H9 (cell line): ENCODE measurements around the gene HIRA. TPM values are rescaled to one million over a fixed set of nuclear protein-coding genes. Genes with fewer than 3 reads are reported as not detected.

Source experiments
- DNase-seq: peaks from one replicate; pipeline ENCODE4 v3.0.0-alpha.2; 2017
- H2AFZ ChIP-seq: one replicate; pipeline ENCODE4 v1.6.1; 2013; ENCODE audit warnings: mild to moderate bottlenecking, low read length, control low read depth, moderate library complexity
- H2AK5ac ChIP-seq: 2 replicates; pipeline ENCODE4 v1.6.1; 2013; ENCODE audit warnings: low read length, control low read depth, mixed read lengths; ENCODE audit not compliant: insufficient read length
- H2BK120ac ChIP-seq: one replicate; pipeline ENCODE4 v1.6.1; 2013; ENCODE audit warnings: low read depth, mild to moderate bottlenecking, low read length, control low read depth, inconsistent platforms; ENCODE audit not compliant: poor library complexity, severe bottlenecking
- H2BK12ac ChIP-seq: 2 replicates; pipeline ENCODE4 v1.6.1; 2013; ENCODE audit warnings: low read length, control low read depth, mixed read lengths, low read depth; ENCODE audit not compliant: insufficient read length
- H2BK15ac ChIP-seq: 2 replicates; pipeline ENCODE4 v1.6.1; 2013; ENCODE audit warnings: low read depth, low read length, control low read depth
- H2BK20ac ChIP-seq: one replicate; pipeline ENCODE4 v1.6.1; 2013; ENCODE audit warnings: low read depth, mild to moderate bottlenecking, low read length, control low read depth, inconsistent platforms; ENCODE audit not compliant: poor library complexity, severe bottlenecking
- H2BK5ac ChIP-seq: 2 replicates; pipeline ENCODE4 v1.6.1; 2013; ENCODE audit warnings: low read length, control low read depth, mixed read lengths; ENCODE audit not compliant: insufficient read length
- H3K14ac ChIP-seq: 2 replicates; pipeline ENCODE4 v1.6.1; 2013; ENCODE audit warnings: low read length, control low read depth; ENCODE audit not compliant: insufficient read depth
- H3K18ac ChIP-seq: 2 replicates; pipeline ENCODE4 v1.6.1; 2013; ENCODE audit warnings: low read depth, mild to moderate bottlenecking, mixed read lengths, low read length, control low read depth; ENCODE audit not compliant: insufficient read length
- H3K23ac ChIP-seq: 2 replicates; pipeline ENCODE4 v1.6.1; 2013; ENCODE audit warnings: low read length, control low read depth, mixed read lengths, low read depth; ENCODE audit not compliant: insufficient read length
- H3K23me2 ChIP-seq: 2 replicates; pipeline ENCODE4 v1.6.1; 2013; ENCODE audit warnings: low read depth, mild to moderate bottlenecking, mixed read lengths, low read length, control low read depth; ENCODE audit not compliant: insufficient read length, poor library complexity, severe bottlenecking
- H3K27ac ChIP-seq: 2 replicates; pipeline ENCODE4 v1.5.1; 2013; ENCODE audit warnings: low read length, control low read depth, mixed read lengths, low read depth; ENCODE audit not compliant: insufficient read length
- H3K27me3 ChIP-seq: 2 replicates; pipeline ENCODE4 v1.6.1; 2013; ENCODE audit warnings: low read length, control low read depth, inconsistent platforms; ENCODE audit not compliant: insufficient read depth
- H3K4ac ChIP-seq: 2 replicates; pipeline ENCODE4 v1.6.1; 2013; ENCODE audit warnings: low read depth, mild to moderate bottlenecking, control low read depth, inconsistent platforms, low read length, moderate library complexity
- H3K4me1 ChIP-seq: 2 replicates; pipeline ENCODE4 v1.6.1; 2013; ENCODE audit warnings: low read length, control low read depth, inconsistent platforms; ENCODE audit not compliant: insufficient read depth
- H3K4me2 ChIP-seq: 2 replicates; pipeline ENCODE4 v1.6.1; 2013; ENCODE audit warnings: low read length, control low read depth, mixed read lengths; ENCODE audit not compliant: insufficient read length, insufficient read depth
- H3K56ac ChIP-seq: 2 replicates; pipeline ENCODE4 v1.6.1; 2013; ENCODE audit warnings: low read depth, mild to moderate bottlenecking, mixed read lengths, low read length, control low read depth; ENCODE audit not compliant: insufficient read length
- H3K79me1 ChIP-seq: 2 replicates; pipeline ENCODE4 v1.6.1; 2013; ENCODE audit warnings: low read depth, mild to moderate bottlenecking, moderate library complexity, low read length, control low read depth, inconsistent platforms; ENCODE audit not compliant: insufficient read depth, poor library complexity, severe bottlenecking
- H3K79me2 ChIP-seq: 2 replicates; pipeline ENCODE4 v1.6.1; 2013; ENCODE audit warnings: low read length, control low read depth, inconsistent platforms; ENCODE audit not compliant: insufficient read depth
- H3K9ac ChIP-seq: 2 replicates; pipeline ENCODE4 v1.6.1; 2013; ENCODE audit warnings: low read length, control low read depth, mixed read lengths; ENCODE audit not compliant: insufficient read length; ENCODE audit errors: extremely low read depth
- H3K9me3 ChIP-seq: one replicate; pipeline ENCODE4 v1.6.1; 2013; ENCODE audit warnings: low read depth, low read length, inconsistent platforms; ENCODE audit not compliant: control insufficient read depth
- H3T11ph ChIP-seq: one replicate; pipeline ENCODE4 v1.6.1; 2013; ENCODE audit warnings: mild to moderate bottlenecking, low read length, control low read depth, inconsistent platforms
- H4K20me1 ChIP-seq: one replicate; pipeline ENCODE4 v1.6.1; 2013; ENCODE audit not compliant: control insufficient read depth, insufficient read length, insufficient read depth
- H4K5ac ChIP-seq: 2 replicates; pipeline ENCODE4 v1.6.1; 2013; ENCODE audit warnings: low read depth, mild to moderate bottlenecking, mixed read lengths, low read length, control low read depth; ENCODE audit not compliant: insufficient read length
- H4K8ac ChIP-seq: replicated peaks from 2 replicates; pipeline ENCODE4 v1.6.1; 2013; ENCODE audit warnings: low read length, control low read depth, mixed read lengths, low read depth; ENCODE audit not compliant: insufficient read length
- H4K91ac ChIP-seq: 2 replicates; pipeline ENCODE4 v1.6.1; 2013; ENCODE audit warnings: low read depth, mild to moderate bottlenecking, moderate library complexity, mixed read lengths, low read length, control low read depth; ENCODE audit not compliant: insufficient read length
- H3K27ac Mint-ChIP-seq, 3 experiments: 2 replicates in 2 of 3; 3 replicates in 1 of 3; pipeline ENCODE4 v1.8.0; 2020 to 2021; ENCODE audit warnings: mixed read lengths in 3 of 3, mild to moderate bottlenecking in 1 of 3, moderate library complexity in 1 of 3
- H3K27me3 Mint-ChIP-seq: 2 replicates; pipeline ENCODE4 v1.8.0; 2021; ENCODE audit warnings: low read depth, mild to moderate bottlenecking, moderate library complexity, mixed read lengths
- H3K36me3 Mint-ChIP-seq, 3 experiments: 2 replicates in 2 of 3; 3 replicates in 1 of 3; pipeline ENCODE4 v1.8.0; 2020 to 2021; ENCODE audit warnings: low read depth in 3 of 3, mixed read lengths in 3 of 3; ENCODE audit not compliant: insufficient read depth in 1 of 3
- H3K4me1 Mint-ChIP-seq, 2 experiments: 2 replicates each; pipeline ENCODE4 v1.8.0; 2020; ENCODE audit warnings: mixed read lengths in 2 of 2
- H3K4me3 Mint-ChIP-seq, 2 experiments: 2 replicates in 1 of 2; 3 replicates in 1 of 2; pipeline ENCODE4 v1.8.0; 2020 to 2021; ENCODE audit warnings: mild to moderate bottlenecking in 2 of 2, mixed read lengths in 2 of 2, moderate library complexity in 1 of 2
- H3K9me3 Mint-ChIP-seq, 2 experiments: 2 replicates in 1 of 2; 3 replicates in 1 of 2; pipeline ENCODE4 v1.8.0; 2020; ENCODE audit warnings: mild to moderate bottlenecking in 2 of 2, mixed read lengths in 2 of 2, moderate library complexity in 1 of 2
- CTCF ChIP-seq: fragments of 200-600 bp; sonication (generic); conservative IDR thresholded peaks from 3 replicates; pipeline ENCODE4 v1.8.0; 2021; ENCODE audit warnings: antibody characterized with exemption, mild to moderate bottlenecking
- WGBS: extraction: QIAGEN DNeasy Blood & Tissue Kit; methylation state at CpG from one replicate; pipeline ENCODE4 v1.1.7; 2013; ENCODE audit warnings: missing lambda C conversion rate, low lambda C conversion rate, mixed read lengths; ENCODE audit not compliant: insufficient read length; ENCODE audit errors: extremely low coverage; 5-methylcytosine and 5-hydroxymethylcytosine counted together
- long read RNA-seq: library from polyadenylated mRNA; unstranded; transcript quantifications from one replicate; pipeline ENCODE4 v2.0.0, GENCODE V29; 2020
- total RNA-seq: library from RNA; stranded (reverse); gene quantifications from 2 replicates; pipeline ENCODE4 v1.2.1, GENCODE V29; 2021

Gene HIRA
- 51.9 and 53.0 TPM in 2 replicates for total RNA-seq
- long read RNA-seq, partial matches to known transcripts: 11 of 16 reads
- long read RNA-seq, other reads (novel, unspliced or antisense): 5 of 16 reads

GRCh38 chr22:19431649-19432132 lies at the start of gene HIRA:
TSS of gene HIRA (minus strand) at chr22:19431733. CDS start at chr22:19431476, 257 bp downstream.
- Histone ChIP-seq H3K23ac (no peak within 1 kb of the TSS), H2BK15ac (no peak within 1 kb of the TSS; the same call in 1 of the 2 replicates), H3K14ac (peak within 1 kb of the TSS; percentile 80), H2BK20ac (no peak within 1 kb of the TSS), H3K79me1 (peaks cover 7% of the 10 kb centered on the region), H4K20me1 (no peaks in the 10 kb centered on the region), H3K23me2 (peaks cover 7% of the 10 kb centered on the region), H2BK120ac (no peak within 1 kb of the TSS), H3K4me2 (peak within 1 kb of the TSS; percentile 60), H3K4ac (no peak within 1 kb of the TSS), H3K18ac (peak within 1 kb of the TSS; percentile 52), H3K56ac (no peak within 1 kb of the TSS), H2AK5ac (no peak within 1 kb of the TSS), H2BK12ac (no peak within 1 kb of the TSS), H3K9me3 (no peaks in the 10 kb centered on the region), H3K27me3 (no peaks in the 10 kb centered on the region), H3T11ph (no peak within 1 kb of the TSS), H3K4me1 (peaks cover 4% of the 10 kb centered on the region; the same call in 1 of the 2 replicates), H3K79me2 (peaks cover 31% of the 10 kb centered on the region; the same call in 1 of the 2 replicates), H2AFZ (no peak within 1 kb of the TSS), H3K9ac (peak within 1 kb of the TSS; percentile 59), H4K5ac (no peak within 1 kb of the TSS), H4K8ac (no peak within 1 kb of the TSS), H3K27ac (no peak within 1 kb of the TSS), H4K91ac (no peak within 1 kb of the TSS), H2BK5ac (no peak within 1 kb of the TSS)
- WGBS: no CpG with 5 or more reads among the region's 66 CpGs
- Mint-ChIP-seq H3K27me3 (no peaks in the 10 kb centered on the region), H3K4me3 (peak within 1 kb of the TSS; percentile 88 to 92), H3K4me1 (peaks cover 20 to 24% of the 10 kb centered on the region in 2 experiments), H3K27ac (peak within 1 kb of the TSS; percentile 89 to 96 (median 92); a peak in 5 of 7 replicates), H3K9me3 (no peaks in the 10 kb centered on the region), H3K36me3 (peaks cover 2 to 20% (median 13%) of the 10 kb centered on the region in 3 experiments; a peak in 6 of 7 replicates)
- no peak for TF ChIP-seq CTCF
- DNase-seq: peak; percentile 72
